OCI-LY7 (cell line): ENCODE measurements around the gene MRPL33.

Source experiments
- EZH2phosphoT487 ChIP-seq: fragments of 200-600 bp; sonication (generic); IDR thresholded peaks from 2 replicates; pipeline ENCODE4 v1.6.1; 2018; ENCODE audit warnings: low read depth, borderline replicate concordance, mild to moderate bottlenecking, mixed run types, antibody characterized with exemption, low read length, moderate library complexity, mixed read lengths
- TF ChIP-seq, protein P1 (sequence below): fragments of 200-600 bp; sonication (generic); conservative IDR thresholded peaks from 2 replicates; pipeline ENCODE4 v1.5.1; 2014; ENCODE audit warnings: mild to moderate bottlenecking, antibody characterized with exemption, low read length, moderate library complexity, mixed read lengths

DNA sequence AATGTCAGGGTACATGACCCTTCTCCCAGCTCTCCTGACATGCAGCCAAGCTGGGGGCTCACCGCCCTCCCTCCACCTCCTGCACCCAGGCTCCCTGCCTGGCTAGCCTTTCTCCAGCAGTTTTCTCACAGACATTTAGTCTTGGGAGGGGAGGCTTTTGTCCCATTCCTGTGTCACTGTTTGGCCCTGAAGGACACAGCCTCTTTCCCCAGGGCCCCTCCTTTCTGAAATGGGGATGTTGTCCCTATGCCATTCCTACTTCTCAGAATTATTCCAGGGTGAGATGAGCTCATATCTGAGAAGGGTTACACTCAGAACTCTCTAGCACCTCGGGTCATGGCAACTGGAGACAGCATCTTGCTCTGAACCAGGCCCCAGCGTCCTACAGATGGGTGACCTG is 47.3 kb upstream of the MRPL33 start:
- TF ChIP-seq, protein P1, sequence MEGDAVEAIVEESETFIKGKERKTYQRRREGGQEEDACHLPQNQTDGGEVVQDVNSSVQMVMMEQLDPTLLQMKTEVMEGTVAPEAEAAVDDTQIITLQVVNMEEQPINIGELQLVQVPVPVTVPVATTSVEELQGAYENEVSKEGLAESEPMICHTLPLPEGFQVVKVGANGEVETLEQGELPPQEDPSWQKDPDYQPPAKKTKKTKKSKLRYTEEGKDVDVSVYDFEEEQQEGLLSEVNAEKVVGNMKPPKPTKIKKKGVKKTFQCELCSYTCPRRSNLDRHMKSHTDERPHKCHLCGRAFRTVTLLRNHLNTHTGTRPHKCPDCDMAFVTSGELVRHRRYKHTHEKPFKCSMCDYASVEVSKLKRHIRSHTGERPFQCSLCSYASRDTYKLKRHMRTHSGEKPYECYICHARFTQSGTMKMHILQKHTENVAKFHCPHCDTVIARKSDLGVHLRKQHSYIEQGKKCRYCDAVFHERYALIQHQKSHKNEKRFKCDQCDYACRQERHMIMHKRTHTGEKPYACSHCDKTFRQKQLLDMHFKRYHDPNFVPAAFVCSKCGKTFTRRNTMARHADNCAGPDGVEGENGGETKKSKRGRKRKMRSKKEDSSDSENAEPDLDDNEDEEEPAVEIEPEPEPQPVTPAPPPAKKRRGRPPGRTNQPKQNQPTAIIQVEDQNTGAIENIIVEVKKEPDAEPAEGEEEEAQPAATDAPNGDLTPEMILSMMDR, result no peak
- TF ChIP-seq EZH2phosphoT487, result no peak
